ENCODE measurements around the gene TRIP6. TPM values are rescaled to one million over a fixed set of nuclear protein-coding genes. Genes with fewer than 3 reads are reported as not detected.
"Not testable (repeated sequence)": the region's sequence is repeated elsewhere in the genome, so short reads cannot be mapped to it uniquely, and the experiment has no call there.

TRIP6 gene
- total RNA-seq, 2 experiments from 2014 or later = 22.2 to 31.1 TPM

- H3K27me3 Mint-ChIP-seq = peaks cover 22% of the 10 kb centered on the region
- CTCF ChIA-PET = interaction anchor here (0.8 to 1.2 kb wide), 4 partner anchors 11 to 1528 kb away, joined by 3 to 5 read pairs (median 4); partner anchors contain the start of gene UFSP1
- no peak for ATAC-seq
These were observed 33.8 kb downstream of the TRIP6 start for GRCh38 chr7:100900978-100901377.

GRCh38 chr7:100901921-100902332 is 34.7 kb downstream of the TRIP6 start:
- ChIA-PET POLR2A (no interaction called here), CTCF (interaction anchor here (1.0 to 2.0 kb wide), 3 partner anchors 56 to 155 kb away, joined by 4 to 5 read pairs (median 5); no protein-coding TSS in a partner anchor)
- no peaks in the 10 kb centered on the region for H3K36me3 Mint-ChIP-seq (ENCODE audit: low read depth)

More at GRCh38 chr7:100900978-100901377, 33.8 kb downstream of the TRIP6 start:
- intact Hi-C loops (cut with DNase I, micrococcal nuclease) = no loop called here
- peaks cover 6% of the 10 kb centered on the region for H3K4me1 Mint-ChIP-seq
- no peaks in the 10 kb centered on the region for H3K9me3 Mint-ChIP-seq (ENCODE audit: low read depth)
- POLR2A ChIA-PET = no interaction called here
- H3K4me3 Mint-ChIP-seq = no peak overlapping the region
- H3K27ac Mint-ChIP-seq = no peak overlapping the region
- no peak for DNase-seq
- H3K36me3 Mint-ChIP-seq (ENCODE audit: low read depth) = no peaks in the 10 kb centered on the region

DNA sequence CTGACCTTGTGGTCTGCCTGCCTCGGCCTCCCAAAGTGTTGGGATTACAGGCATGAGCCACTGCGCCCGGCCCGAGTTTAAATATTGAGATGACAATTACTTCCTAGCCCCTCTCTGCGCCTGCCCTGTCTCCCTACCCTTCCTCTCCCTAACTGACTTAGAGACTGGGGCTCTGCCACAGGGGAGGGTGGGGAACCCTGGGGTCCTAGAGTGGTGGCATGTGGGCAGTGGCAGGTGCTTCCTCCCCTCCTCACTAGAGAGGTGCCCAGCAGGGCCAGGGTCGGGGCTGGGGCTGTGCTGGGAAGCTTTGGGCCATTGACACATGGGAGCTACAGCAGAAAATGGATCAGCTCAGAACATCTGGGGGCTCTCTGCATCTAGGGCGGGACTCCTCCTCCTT is 35.5 kb downstream of the TRIP6 start:
- no peaks in the 10 kb centered on the region for H3K4me1 Mint-ChIP-seq
- ATAC-seq = no peak
- H3K27ac Mint-ChIP-seq = no peak overlapping the region
- no peaks in the 10 kb centered on the region for H3K9me3 Mint-ChIP-seq (ENCODE audit: low read depth)
- no peak for DNase-seq
- intact Hi-C loops (cut with DNase I, micrococcal nuclease) = no loop called here
- ChIA-PET POLR2A (no interaction called here), CTCF (interaction anchor here (2.0 kb wide), 1 partner anchor 55 kb away, joined by 4 read pairs; no protein-coding TSS in a partner anchor)
- no peaks in the 10 kb centered on the region for H3K36me3 Mint-ChIP-seq (ENCODE audit: low read depth)
- no peak overlapping the region for H3K4me3 Mint-ChIP-seq
- H3K27me3 Mint-ChIP-seq = peaks cover 14% of the 10 kb centered on the region

More at GRCh38 chr7:100901921-100902332, 34.7 kb downstream of the TRIP6 start:
- Mint-ChIP-seq H3K27ac (no peak overlapping the region), H3K27me3 (peaks cover 17% of the 10 kb centered on the region), H3K9me3 (ENCODE audit: low read depth) (no peaks in the 10 kb centered on the region), H3K4me3 (no peak overlapping the region), H3K4me1 (peaks cover 2% of the 10 kb centered on the region)
- intact Hi-C loops (cut with DNase I, micrococcal nuclease) = no loop called here
- no peak for DNase-seq
- ATAC-seq = no peak

DNA sequence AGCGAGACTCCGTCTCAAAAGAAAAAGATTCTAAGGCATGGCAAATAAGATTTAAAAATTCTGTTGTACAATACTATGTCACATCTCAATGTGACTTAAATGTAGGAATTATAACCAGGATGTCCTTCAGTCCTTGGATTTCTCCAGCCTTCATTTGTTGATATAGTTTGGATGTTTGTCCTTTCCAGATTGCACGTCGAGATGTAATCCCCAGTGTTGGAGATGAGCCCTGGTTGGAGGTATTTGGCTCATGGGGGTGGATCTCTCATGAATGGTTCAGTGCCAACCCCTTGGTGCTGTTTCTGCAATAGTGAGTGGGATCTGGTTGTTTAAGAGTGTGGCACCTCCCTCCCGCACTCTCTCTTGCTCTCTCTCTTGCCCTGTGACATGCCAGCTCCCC is 41.3 kb downstream of the TRIP6 start:
- ATAC-seq (no peak), DNase-seq (no peak)
- Mint-ChIP-seq H3K36me3 (ENCODE audit: low read depth) (no peaks in the 10 kb centered on the region), H3K27me3 (peaks cover 7% of the 10 kb centered on the region), H3K4me1 (no peaks in the 10 kb centered on the region), H3K27ac (no peak overlapping the region), H3K4me3 (no peak overlapping the region), H3K9me3 (ENCODE audit: low read depth) (no peaks in the 10 kb centered on the region)
- POLR2A ChIA-PET = no interaction called here
- intact Hi-C loops (cut with DNase I, micrococcal nuclease) = no loop called here
- CTCF ChIA-PET = no interaction called here

DNA sequence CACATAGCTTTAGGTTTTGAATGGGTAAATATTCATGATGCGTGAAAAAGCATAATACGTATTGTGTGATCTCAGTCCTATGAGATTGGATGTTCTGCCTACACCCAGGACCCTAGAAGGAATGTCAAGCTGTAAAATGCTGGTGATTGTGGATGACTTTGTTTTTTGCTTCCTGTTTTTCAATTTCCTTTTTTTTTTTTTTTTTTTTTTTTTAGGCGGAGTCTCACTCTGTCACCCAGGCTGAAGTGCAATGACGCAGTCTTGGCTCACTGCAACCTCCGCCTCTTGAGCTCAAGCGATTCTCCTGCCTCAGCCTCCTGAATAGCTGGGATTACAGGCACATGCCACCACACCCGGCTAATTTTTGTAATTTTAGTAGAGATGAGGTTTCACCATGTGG is 43.3 kb downstream of the TRIP6 start:
- H3K27ac Mint-ChIP-seq, DNase-seq: not testable (repeated sequence)

DNA sequence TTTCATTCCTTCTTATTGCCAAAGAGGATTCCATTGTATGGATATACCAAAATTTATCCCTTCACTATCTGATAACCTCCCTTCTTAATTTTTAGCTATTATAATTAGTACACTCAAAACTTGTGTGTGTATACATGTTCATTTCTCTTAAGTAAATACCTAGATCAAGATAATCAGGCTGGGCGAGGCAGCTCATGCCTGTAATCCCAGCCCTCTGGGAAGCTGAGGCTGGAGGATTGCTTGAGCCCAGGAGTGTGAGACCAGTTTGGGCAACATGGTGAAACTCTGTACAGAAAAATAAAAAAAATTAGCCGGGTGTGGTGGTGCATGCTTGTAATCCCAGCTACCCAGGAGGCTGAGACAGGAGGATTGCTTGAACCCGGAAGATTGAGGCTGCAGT is 44.3 kb downstream of the TRIP6 start:
- POLR2A ChIA-PET = interaction anchor here (0.6 kb wide), 1 partner anchor 21 kb away, joined by 3 read pairs; no protein-coding TSS in a partner anchor

More for the DNA sequence above, 43.3 kb downstream of the TRIP6 start:
- H3K4me1 Mint-ChIP-seq; POLR2A ChIA-PET; H3K9me3 Mint-ChIP-seq (ENCODE audit: low read depth); H3K36me3 Mint-ChIP-seq (ENCODE audit: low read depth); H3K27me3 Mint-ChIP-seq; H3K4me3 Mint-ChIP-seq; intact Hi-C loops (cut with DNase I, micrococcal nuclease); ATAC-seq: not testable (repeated sequence)
- CTCF ChIA-PET = interaction anchor here (0.6 kb wide), 1 partner anchor 401 kb away, joined by 3 read pairs; no protein-coding TSS in a partner anchor

DNA sequence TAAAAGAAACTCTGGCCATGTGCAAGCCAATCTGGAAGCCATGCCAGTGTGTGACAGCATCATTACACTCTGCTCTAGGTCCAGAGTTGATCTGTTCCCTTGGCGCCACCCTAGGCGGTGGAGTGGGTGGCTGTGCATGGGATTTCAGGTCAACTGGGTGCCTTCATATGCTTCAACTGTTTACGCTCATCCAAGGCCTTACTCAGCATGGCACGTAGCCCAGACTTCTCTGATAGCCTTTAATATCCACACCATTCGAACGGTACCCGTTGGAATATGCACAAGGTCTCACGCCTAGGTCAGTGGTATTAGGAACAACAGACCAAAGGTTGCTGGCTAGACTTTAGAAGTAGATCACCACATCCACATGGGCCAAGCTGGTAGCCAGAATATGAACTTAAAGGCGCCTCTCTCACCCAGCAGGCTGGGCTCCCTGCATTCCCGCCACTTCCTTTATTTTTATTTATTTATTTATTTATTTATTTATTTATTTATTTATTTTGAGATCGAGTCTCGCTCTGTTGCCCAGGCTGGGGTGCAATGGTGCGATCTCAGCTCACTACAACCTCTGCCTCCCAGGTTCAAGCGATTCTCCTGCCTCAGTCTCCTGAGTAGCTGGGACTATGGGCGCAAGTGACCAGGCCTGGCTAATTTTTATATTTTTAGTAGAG is 47.2 kb downstream of the TRIP6 start:
- Mint-ChIP-seq H3K36me3 (ENCODE audit: low read depth) (no peaks in the 10 kb centered on the region), H3K27ac (no peak overlapping the region), H3K9me3 (ENCODE audit: low read depth) (no peaks in the 10 kb centered on the region), H3K4me3 (no peak overlapping the region), H3K27me3 (peaks cover 11% of the 10 kb centered on the region), H3K4me1 (peaks cover 4% of the 10 kb centered on the region)
- DNase-seq = no peak
- intact Hi-C loops (cut with DNase I, micrococcal nuclease) = no loop called here
- ATAC-seq = no peak
- CTCF ChIA-PET = interaction anchor here (0.7 kb wide), 1 partner anchor 296 kb away, joined by 4 read pairs; no protein-coding TSS in a partner anchor
- POLR2A ChIA-PET = no interaction called here

More for the DNA sequence above, 44.3 kb downstream of the TRIP6 start:
- Mint-ChIP-seq H3K27ac (no peak overlapping the region), H3K4me3 (no peak overlapping the region), H3K36me3 (ENCODE audit: low read depth) (no peaks in the 10 kb centered on the region), H3K4me1 (peaks cover 4% of the 10 kb centered on the region), H3K27me3 (peaks cover 10% of the 10 kb centered on the region), H3K9me3 (ENCODE audit: low read depth) (no peaks in the 10 kb centered on the region)
- CTCF ChIA-PET = interaction anchor here (0.7 kb wide), 1 partner anchor 169 kb away, joined by 3 read pairs; no protein-coding TSS in a partner anchor
- no peak for DNase-seq
- no peak for ATAC-seq
- intact Hi-C loops (cut with DNase I, micrococcal nuclease) = no loop called here

- DNase-seq (peak; percentile 36), ATAC-seq (peak; percentile 92)
- Mint-ChIP-seq H3K27me3 (peaks cover 13% of the 10 kb centered on the region), H3K36me3 (ENCODE audit: low read depth) (no peaks in the 10 kb centered on the region), H3K27ac (peak overlapping the region; percentile 11), H3K4me1 (peaks cover 4% of the 10 kb centered on the region), H3K9me3 (ENCODE audit: low read depth) (no peaks in the 10 kb centered on the region), H3K4me3 (no peak overlapping the region)
- intact Hi-C loops (cut with DNase I, micrococcal nuclease) = no loop called here
- CTCF ChIA-PET = no interaction called here
- POLR2A ChIA-PET = no interaction called here
These were observed 47.8 kb downstream of the TRIP6 start for GRCh38 chr7:100914879-100915447.

DNA sequence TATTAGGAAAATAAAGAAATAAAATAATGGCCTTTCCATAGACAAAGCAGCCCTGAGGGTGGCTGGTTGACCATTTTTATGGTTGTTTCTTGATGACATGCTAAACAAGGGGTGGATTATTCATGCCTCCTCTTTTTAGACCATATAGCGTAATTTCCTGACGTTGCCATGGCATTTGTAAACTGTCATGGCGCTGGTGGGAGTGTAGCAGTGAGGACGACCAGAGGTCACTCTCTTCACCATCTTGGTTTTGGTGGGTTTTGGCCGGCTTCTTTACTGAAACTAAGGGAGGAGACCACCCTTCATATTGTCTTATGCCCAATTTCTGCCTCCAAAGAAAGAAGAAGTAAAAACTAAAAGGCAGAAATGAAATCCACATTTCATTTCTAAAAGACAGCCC is 52.1 kb downstream of the TRIP6 start:
- H3K9me3 Mint-ChIP-seq (ENCODE audit: low read depth); DNase-seq; intact Hi-C loops (cut with DNase I, micrococcal nuclease); ATAC-seq; H3K27ac Mint-ChIP-seq; POLR2A ChIA-PET; H3K4me1 Mint-ChIP-seq; H3K36me3 Mint-ChIP-seq (ENCODE audit: low read depth); H3K4me3 Mint-ChIP-seq: not testable (repeated sequence)
- peaks cover 27% of the 10 kb centered on the region for H3K27me3 Mint-ChIP-seq
- CTCF ChIA-PET = interaction anchor here (0.8 kb wide), 1 partner anchor 45 kb away, joined by 4 read pairs; no protein-coding TSS in a partner anchor

- DNase-seq; H3K27ac Mint-ChIP-seq; CTCF ChIA-PET; H3K4me3 Mint-ChIP-seq; ATAC-seq; H3K36me3 Mint-ChIP-seq (ENCODE audit: low read depth); POLR2A ChIA-PET; H3K4me1 Mint-ChIP-seq; intact Hi-C loops (cut with DNase I, micrococcal nuclease); H3K9me3 Mint-ChIP-seq (ENCODE audit: low read depth): not testable (repeated sequence)
- peaks cover 27% of the 10 kb centered on the region for H3K27me3 Mint-ChIP-seq
These were observed 52.7 kb downstream of the TRIP6 start for GRCh38 chr7:100919779-100920437.

GRCh38 chr7:100921039-100921438 is 53.9 kb downstream of the TRIP6 start:
- Mint-ChIP-seq H3K4me1 (no peaks in the 10 kb centered on the region), H3K9me3 (ENCODE audit: low read depth) (no peaks in the 10 kb centered on the region), H3K36me3 (ENCODE audit: low read depth) (no peaks in the 10 kb centered on the region), H3K4me3 (no peak overlapping the region), H3K27me3 (peaks cover 27% of the 10 kb centered on the region), H3K27ac (no peak overlapping the region)
- CTCF ChIA-PET = no interaction called here
- ATAC-seq (no peak), DNase-seq (no peak)
- intact Hi-C loops (cut with DNase I, micrococcal nuclease) = no loop called here
- POLR2A ChIA-PET = no interaction called here
